Stimulated activated effector memory CD8-positive, alpha-beta T cell treated with anti-CD3 and anti-CD28 coated beads, Interleukin-12 subunit alpha, Interleukin-12 subunit beta, amount 100 ng/mL, for 72 hours (primary cell): ENCODE data around the gene ABCG1.

Experiments used
- ATAC-seq: fragments of 150-1000 bp; cut with Tn5 transposase; 2 replicates; pipeline ENCODE4 v1.10.0; 2021
- DNase-seq, 2 donors: peaks; one replicate each; pipeline ENCODE4 v3.0.0; 2021 to 2022; ENCODE audit warnings: low spot score in 2 of 2
- H3K27ac Mint-ChIP-seq: one replicate; pipeline ENCODE4 v1.8.0; 2022; ENCODE audit warnings: mild to moderate bottlenecking, mixed read lengths
- H3K36me3 Mint-ChIP-seq: one replicate; pipeline ENCODE4 v1.8.0; 2022; ENCODE audit warnings: mild to moderate bottlenecking, mixed read lengths
- H3K4me1 Mint-ChIP-seq: one replicate; pipeline ENCODE4 v1.8.0; 2022; ENCODE audit warnings: mixed read lengths
- H3K4me3 Mint-ChIP-seq: one replicate; pipeline ENCODE4 v1.8.0; 2022; ENCODE audit warnings: mild to moderate bottlenecking, mixed read lengths
- H3K9me3 Mint-ChIP-seq: one replicate; pipeline ENCODE4 v1.8.0; 2022; ENCODE audit warnings: mixed read lengths

Gene ABCG1

DNA sequence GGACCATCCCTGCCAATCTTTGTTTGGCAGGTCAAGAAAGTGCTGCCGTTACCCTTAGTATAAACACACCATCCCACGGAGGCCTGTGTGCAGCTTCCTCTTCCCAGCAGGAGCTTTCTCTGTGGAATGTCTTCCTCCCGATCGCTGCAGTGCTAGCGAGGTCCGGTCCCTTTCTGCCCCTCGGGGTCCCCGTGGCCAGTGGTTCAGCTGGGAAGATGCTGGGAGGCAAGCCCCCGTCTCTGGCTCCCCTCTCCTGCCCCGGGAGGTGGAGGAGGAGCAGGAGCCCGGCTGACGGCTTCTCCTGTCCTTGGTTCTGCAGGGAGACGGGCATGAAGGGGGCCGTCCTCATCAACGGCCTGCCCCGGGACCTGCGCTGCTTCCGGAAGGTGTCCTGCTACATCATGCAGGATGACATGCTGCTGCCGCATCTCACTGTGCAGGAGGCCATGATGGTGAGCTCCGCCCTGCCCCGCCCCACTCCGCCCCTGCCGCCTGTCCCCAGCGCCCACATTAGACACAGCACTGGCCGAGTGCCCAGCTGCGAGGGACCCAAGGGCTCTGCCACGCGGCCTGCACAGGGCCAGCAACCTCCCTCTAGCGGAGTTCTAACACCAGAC lies 54.2 kb downstream of the ABCG1 start:
- Mint-ChIP-seq H3K4me1 (peaks cover 11% of the 10 kb centered on the region), H3K9me3 (no peaks in the 10 kb centered on the region), H3K27ac (no peak overlapping the region), H3K4me3 (no peak overlapping the region), H3K36me3 (no peaks in the 10 kb centered on the region)
- ATAC-seq, result no peak
- no peak for DNase-seq

- Mint-ChIP-seq H3K9me3 (no peaks in the 10 kb centered on the region), H3K4me3 (no peak overlapping the region), H3K36me3 (no peaks in the 10 kb centered on the region), H3K4me1 (no peaks in the 10 kb centered on the region), H3K27ac (no peak overlapping the region)
- ATAC-seq (no peak), DNase-seq (no peak)
Measured at GRCh38 chr21:42276076-42276475, 57.1 kb downstream of the ABCG1 start.

DNA sequence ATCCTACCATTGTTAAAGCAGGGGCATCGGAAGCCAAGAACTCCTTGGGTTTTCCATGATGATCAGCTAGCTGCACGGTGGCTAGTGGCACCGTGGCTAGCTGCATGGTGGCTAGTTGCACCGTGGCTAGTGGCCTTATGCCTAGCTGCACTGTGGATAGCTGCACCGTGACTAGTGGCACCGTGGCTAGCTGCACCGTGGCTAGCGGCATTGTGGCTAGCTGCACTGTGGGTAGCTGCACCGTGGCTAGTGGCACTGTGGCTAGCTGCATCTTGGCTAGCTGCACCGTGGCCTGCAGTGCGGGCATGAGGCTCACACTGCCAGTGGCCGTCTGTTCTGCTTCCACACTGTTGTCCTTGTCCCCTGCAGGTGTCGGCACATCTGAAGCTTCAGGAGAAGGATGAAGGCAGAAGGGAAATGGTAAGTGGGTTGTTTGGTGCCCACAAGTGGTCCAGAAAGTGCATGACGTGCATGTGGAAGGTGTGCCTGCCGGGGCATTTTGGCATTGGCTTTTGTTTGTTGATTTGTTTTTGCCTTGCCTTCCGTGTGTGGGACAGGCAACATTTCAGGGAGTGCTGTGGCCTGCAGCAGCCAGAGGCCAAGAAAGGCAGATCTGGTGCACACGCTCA lies 57.7 kb downstream of the ABCG1 start:
- H3K36me3 Mint-ChIP-seq, result no peaks in the 10 kb centered on the region
- no peak for ATAC-seq
- no peaks in the 10 kb centered on the region for H3K4me1 Mint-ChIP-seq
- no peak overlapping the region for H3K4me3 Mint-ChIP-seq
- no peak overlapping the region for H3K27ac Mint-ChIP-seq
- no peaks in the 10 kb centered on the region for H3K9me3 Mint-ChIP-seq
- no peak for DNase-seq

DNA sequence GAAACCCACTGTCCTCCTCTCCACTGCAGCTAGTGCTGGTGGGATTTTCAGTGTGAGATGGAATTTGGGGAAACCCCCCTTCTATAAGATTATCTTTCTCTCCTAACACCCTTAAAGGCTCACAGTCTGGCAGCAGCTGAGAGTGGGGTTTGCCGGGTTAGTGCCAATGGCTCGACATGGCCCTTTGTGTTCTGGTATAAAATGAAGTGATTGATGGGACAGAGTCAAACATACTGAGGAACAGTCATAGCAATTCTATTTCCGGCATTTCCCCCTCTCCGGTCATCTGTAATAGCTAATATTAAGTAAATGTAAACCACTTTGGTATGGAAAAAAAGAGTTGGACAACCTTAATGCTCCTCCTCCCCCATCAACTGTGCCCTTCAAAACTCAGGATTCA lies 58.7 kb downstream of the ABCG1 start:
- peak overlapping the region; percentile 26 for H3K27ac Mint-ChIP-seq
- no peak overlapping the region for H3K4me3 Mint-ChIP-seq
- H3K4me1 Mint-ChIP-seq, result no peaks in the 10 kb centered on the region
- DNase-seq (no peak), ATAC-seq (no peak)
- no peaks in the 10 kb centered on the region for H3K36me3 Mint-ChIP-seq
- no peaks in the 10 kb centered on the region for H3K9me3 Mint-ChIP-seq

DNA sequence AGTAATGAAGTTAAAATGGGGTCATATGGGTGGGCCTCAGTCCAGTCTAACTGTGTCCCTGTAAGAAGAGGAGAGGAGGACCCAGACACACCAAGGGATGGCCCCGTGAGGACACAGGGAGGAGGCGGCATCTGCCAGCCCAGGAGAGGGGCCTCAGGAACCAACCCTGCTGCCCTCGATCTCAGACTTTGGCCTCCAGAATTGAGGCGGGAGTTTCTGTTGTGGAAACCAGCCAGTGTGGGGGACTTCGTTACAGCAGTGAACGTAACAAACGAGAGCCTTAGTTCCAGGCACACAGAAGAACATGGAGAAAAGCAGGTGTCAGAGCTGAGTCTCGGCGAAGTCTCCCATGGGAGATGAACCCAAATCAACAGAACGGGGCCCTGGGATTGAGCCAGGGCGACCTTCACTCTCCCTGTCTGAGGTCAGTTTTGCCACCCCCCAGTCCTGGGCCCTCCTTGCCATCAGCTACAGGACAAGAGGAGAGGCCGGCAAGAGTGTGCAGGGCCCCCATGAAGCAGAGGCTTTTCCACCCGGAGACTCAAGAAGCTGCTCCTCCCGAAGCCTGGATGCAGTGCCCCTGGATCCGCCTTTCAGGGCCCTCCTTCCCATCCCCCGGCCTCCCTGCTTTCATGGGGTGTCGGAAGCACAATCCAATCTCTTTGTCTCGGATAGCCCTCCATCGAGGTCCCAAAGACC lies 59.7 kb downstream of the ABCG1 start:
- ATAC-seq (no peak), DNase-seq (no peak)
- Mint-ChIP-seq H3K4me1 (no peaks in the 10 kb centered on the region), H3K4me3 (no peak overlapping the region), H3K27ac (peak overlapping the region; percentile 69), H3K9me3 (no peaks in the 10 kb centered on the region), H3K36me3 (no peaks in the 10 kb centered on the region)

- Mint-ChIP-seq H3K4me1 (no peaks in the 10 kb centered on the region), H3K4me3 (no peak overlapping the region), H3K9me3 (no peaks in the 10 kb centered on the region), H3K36me3 (no peaks in the 10 kb centered on the region), H3K27ac (no peak overlapping the region)
- no peak for ATAC-seq
- no peak for DNase-seq
Measured at GRCh38 chr21:42279341-42279871, 60.5 kb downstream of the ABCG1 start.

DNA sequence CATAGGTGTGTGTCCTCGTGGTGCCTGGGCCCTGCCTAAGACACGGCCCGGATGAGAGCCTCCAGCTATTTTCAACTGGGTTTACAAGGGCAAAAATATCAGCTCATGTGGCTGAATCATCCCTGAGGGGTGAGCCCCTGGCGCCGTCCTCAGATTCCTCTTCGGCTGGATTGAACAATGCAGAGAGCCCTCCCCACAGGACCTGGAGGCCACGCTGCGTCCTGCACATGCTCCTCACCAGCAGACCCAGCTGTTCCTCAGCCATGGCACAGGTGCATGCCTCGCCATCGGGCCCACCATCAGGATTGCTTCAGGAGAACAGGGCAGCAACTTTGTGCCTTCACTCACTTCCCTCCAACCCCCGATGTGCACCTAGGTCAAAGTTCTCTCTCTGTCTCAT lies 60.9 kb downstream of the ABCG1 start:
- DNase-seq, result no peak
- no peak for ATAC-seq
- Mint-ChIP-seq H3K9me3 (no peaks in the 10 kb centered on the region), H3K27ac (no peak overlapping the region), H3K4me3 (no peak overlapping the region), H3K36me3 (no peaks in the 10 kb centered on the region), H3K4me1 (no peaks in the 10 kb centered on the region)

DNA sequence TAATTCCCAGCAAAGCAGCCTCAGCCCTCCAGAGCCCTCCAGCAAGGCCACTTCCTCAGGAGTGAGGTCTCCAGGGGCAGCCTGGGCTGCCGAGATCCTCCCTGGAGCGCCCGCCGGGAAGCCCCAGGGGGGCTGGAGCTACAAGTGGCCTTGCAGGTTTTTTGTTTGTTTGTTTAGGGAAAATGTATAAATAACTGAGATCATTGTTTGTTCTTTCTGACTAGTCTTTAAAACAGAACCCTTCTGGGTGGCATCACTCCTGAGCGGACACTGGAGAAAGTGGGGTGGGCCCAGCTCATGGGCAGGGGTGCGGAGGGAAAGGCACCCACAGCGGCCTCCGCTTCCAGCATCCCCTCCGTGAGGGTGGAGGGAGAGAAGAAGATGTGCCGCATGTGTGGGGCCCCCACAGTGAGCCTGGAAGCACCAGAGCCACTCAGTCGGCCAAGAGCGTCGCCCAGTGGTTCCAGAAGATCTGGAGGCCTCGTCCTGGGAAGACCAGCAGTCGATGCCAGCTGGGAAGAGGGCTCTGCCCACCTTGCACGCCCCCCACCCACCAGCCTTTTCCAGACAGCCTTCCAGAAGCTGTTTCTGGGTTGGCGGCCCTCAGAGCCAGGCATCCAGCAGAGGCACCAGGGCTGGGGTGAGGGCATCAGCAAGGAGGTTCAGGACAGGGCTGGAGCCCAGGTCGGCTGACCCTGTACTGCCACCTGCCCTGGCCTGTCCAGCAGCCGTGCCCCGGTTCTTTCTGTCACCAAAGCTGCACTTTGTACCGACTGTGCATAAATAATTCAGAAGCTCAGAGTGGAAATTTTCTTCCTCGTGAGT lies 61.6 kb downstream of the ABCG1 start:
- H3K9me3 Mint-ChIP-seq, result no peaks in the 10 kb centered on the region
- H3K4me1 Mint-ChIP-seq, result no peaks in the 10 kb centered on the region
- H3K27ac Mint-ChIP-seq, result no peak overlapping the region
- ATAC-seq, result no peak
- H3K4me3 Mint-ChIP-seq, result no peak overlapping the region
- DNase-seq, result no peak
- no peaks in the 10 kb centered on the region for H3K36me3 Mint-ChIP-seq

- H3K27ac Mint-ChIP-seq, result no peak overlapping the region
Measured at GRCh38 chr21:42281181-42281680, 62.3 kb downstream of the ABCG1 start.

GRCh38 chr21:42282021-42282420 lies 63.1 kb downstream of the ABCG1 start:
- Mint-ChIP-seq H3K9me3 (no peaks in the 10 kb centered on the region), H3K36me3 (no peaks in the 10 kb centered on the region), H3K4me3 (no peak overlapping the region), H3K27ac (no peak overlapping the region), H3K4me1 (peaks cover 8% of the 10 kb centered on the region)
- DNase-seq, result no peak
- ATAC-seq, result no peak

More at GRCh38 chr21:42281181-42281680, 62.3 kb downstream of the ABCG1 start:
- H3K4me1 Mint-ChIP-seq, result peaks cover under 1% of the 10 kb centered on the region
- H3K4me3 Mint-ChIP-seq, result no peak overlapping the region
- DNase-seq (no peak), ATAC-seq (no peak)
- H3K36me3 Mint-ChIP-seq, result no peaks in the 10 kb centered on the region
- no peaks in the 10 kb centered on the region for H3K9me3 Mint-ChIP-seq

DNA sequence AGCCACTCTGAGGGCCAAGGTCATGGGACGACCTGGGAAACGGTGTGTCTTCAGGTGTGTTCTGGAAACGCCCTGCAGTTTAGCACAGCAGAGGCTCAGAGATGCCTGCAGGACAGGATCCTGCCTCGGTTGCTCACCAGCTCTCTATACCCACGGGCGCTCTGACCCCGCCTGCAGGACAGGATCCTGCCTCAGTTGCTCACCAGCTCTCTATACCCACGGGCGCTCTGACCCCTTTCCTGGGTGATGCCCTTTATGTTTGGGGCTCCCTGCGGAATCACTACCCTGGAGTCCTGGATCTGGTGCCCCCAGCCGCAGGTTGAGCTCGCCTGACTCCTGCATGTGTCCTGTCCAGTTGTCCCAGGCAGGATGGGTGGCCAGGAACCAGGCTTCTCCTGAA lies 63.8 kb downstream of the ABCG1 start:
- no peaks in the 10 kb centered on the region for H3K9me3 Mint-ChIP-seq
- H3K4me3 Mint-ChIP-seq, result no peak overlapping the region
- DNase-seq (no peak), ATAC-seq (no peak)
- no peaks in the 10 kb centered on the region for H3K36me3 Mint-ChIP-seq
- H3K4me1 Mint-ChIP-seq, result peaks cover 8% of the 10 kb centered on the region
- no peak overlapping the region for H3K27ac Mint-ChIP-seq

GRCh38 chr21:42285569-42286245 lies 66.8 kb downstream of the ABCG1 start:
- no peak for DNase-seq
- ATAC-seq, result no peak
- Mint-ChIP-seq H3K4me1 (peaks cover 8% of the 10 kb centered on the region), H3K9me3 (no peaks in the 10 kb centered on the region), H3K36me3 (peaks cover 4% of the 10 kb centered on the region), H3K27ac (peak overlapping the region; percentile 52), H3K4me3 (no peak overlapping the region)

DNA sequence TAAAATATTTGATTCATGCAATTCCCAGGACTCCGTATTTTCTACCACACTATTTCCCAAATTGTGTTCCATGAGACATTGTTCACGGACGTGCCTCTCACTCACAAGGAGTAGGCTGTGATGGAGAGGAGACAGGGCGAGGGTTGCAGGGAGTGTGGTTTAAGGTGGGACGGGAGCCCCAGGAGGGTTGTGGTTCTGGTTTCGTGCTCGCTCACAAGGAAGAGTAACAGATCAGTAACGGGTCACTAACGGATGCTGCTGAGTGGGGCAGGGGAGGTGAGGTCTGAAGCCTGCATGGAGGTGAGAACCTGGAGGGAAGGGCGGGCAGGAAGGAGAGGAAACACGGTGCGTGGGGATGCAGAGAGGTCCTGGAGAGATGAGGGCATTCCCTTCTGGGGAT lies 67.5 kb downstream of the ABCG1 start:
- no peak overlapping the region for H3K4me3 Mint-ChIP-seq
- DNase-seq (no peak), ATAC-seq (no peak)
- H3K36me3 Mint-ChIP-seq, result peaks cover 4% of the 10 kb centered on the region
- peak overlapping the region; percentile 52 for H3K27ac Mint-ChIP-seq
- H3K4me1 Mint-ChIP-seq, result peaks cover 8% of the 10 kb centered on the region
- no peaks in the 10 kb centered on the region for H3K9me3 Mint-ChIP-seq

DNA sequence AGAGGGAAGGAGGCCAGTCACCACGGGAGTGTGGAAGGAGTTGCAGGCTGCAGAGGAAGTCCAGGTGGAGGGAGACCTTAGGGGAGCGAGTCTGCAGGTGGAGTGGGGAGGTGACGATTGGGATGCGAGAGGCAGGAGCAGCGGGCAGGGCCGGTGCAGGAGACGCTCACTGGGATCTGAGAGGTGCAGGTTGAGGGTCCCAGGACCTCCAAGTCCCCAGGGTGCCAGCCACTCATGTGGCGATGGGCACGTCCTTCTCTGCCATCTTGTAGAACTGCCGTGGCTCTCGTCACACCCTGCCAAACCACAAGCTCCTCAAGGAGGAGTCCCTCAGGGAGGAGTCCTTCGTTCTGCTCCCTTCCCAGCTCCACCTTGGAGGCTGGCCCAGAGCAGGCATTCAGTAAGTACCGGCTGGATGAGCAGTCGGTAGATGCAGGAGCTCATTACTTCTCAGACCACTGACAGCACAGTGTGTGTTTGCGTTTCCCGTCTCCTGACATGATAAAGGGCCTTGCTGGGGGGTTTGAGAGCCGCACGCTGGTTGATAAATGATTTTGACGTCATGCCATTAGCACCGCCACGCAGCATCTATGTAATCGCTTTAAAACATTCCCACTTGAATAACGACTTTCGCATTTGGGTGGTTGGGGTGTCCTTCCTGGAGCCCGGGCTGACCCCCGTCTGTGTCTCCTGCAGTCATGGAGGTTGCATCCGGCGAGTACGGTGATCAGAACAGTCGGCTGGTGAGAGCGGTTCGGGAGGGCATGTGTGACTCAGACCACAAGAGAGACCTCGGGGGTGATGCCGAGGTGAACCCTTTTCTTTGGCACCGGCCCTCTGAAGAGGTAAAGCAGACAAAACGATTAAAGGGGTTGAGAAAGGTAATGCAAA lies 68.5 kb downstream of the ABCG1 start:
- Mint-ChIP-seq H3K4me3 (no peak overlapping the region), H3K36me3 (peaks cover 4% of the 10 kb centered on the region), H3K4me1 (peaks cover 8% of the 10 kb centered on the region), H3K9me3 (no peaks in the 10 kb centered on the region), H3K27ac (no peak overlapping the region)
- ATAC-seq (no peak), DNase-seq (no peak)
